ENCODE measurements around the gene LSM7. TPM values are rescaled to one million over a fixed set of nuclear protein-coding genes. Genes with fewer than 3 reads are reported as not detected.

The LSM7 gene
- total and polyA plus RNA-seq, 7 experiments from 2014 or later: 79.4 to 182 (median 103) TPM

- no peak overlapping the region for H3K27ac ChIP-seq (ENCODE audit: low read depth, low read length)
- intact Hi-C loops (cut with micrococcal nuclease): loop anchor here in 1 of 2 donors (5.0 kb wide), 1 partner anchor 58 kb away; no protein-coding TSS in a partner anchor
- H3K4me1 Mint-ChIP-seq: peaks cover 29 to 56% (median 40%) of the 10 kb centered on the region in 7 donors
- H3K9me3 ChIP-seq (ENCODE audit: control insufficient read depth in 2 of 3, low read length in 3 of 3): no peaks in the 10 kb centered on the region
- H3K4me1 ChIP-seq (ENCODE audit: control insufficient read depth in 2 of 2, insufficient read depth in 2 of 2, low read length in 2 of 2): peaks cover 0 to 36% of the 10 kb centered on the region in 2 donors
- no peak overlapping the region for H3K4me3 ChIP-seq (ENCODE audit: low read length)
- H3K27me3 ChIP-seq (ENCODE audit: control insufficient read depth in 2 of 2, insufficient read depth in 2 of 2, low read length in 2 of 2): no peaks in the 10 kb centered on the region
- no peaks in the 10 kb centered on the region for H3K27me3 Mint-ChIP-seq
- peak overlapping the region in 4 of 9 donors; percentile 21 to 89 (median 58) for H3K27ac Mint-ChIP-seq
- H3K4me3 Mint-ChIP-seq: peak overlapping the region in 2 of 10 donors; percentile 34 to 57
- no peak for DNase-seq
- peaks cover 0 to 15% (median 6%) of the 10 kb centered on the region in 5 donors for H3K36me3 Mint-ChIP-seq
- ChIA-PET POLR2A (interaction anchor here (0.7 to 1.0 kb wide), 2 partner anchors 31 to 141 kb away, joined by 3 to 4 read pairs; partner anchors contain the start of gene GADD45B), CTCF (no interaction called here)
- H3K36me3 ChIP-seq (ENCODE audit: control insufficient read depth in 2 of 3, insufficient read depth in 3 of 3, low read length in 3 of 3): peaks cover 0 to 26% (median 0%) of the 10 kb centered on the region in 3 experiments
- peaks cover 0 to 10% (median 0%) of the 10 kb centered on the region in 11 donors for H3K9me3 Mint-ChIP-seq
- ATAC-seq: no peak
Observed at GRCh38 chr19:2334426-2334825, 6.0 kb upstream of the LSM7 start.

- Histone ChIP-seq H3K9me3 (ENCODE audit: control insufficient read depth in 2 of 3, low read length in 3 of 3) (no peaks in the 10 kb centered on the region), H3K27me3 (ENCODE audit: control insufficient read depth in 2 of 2, insufficient read depth in 2 of 2, low read length in 2 of 2) (no peaks in the 10 kb centered on the region), H3K4me1 (ENCODE audit: control insufficient read depth in 2 of 2, insufficient read depth in 2 of 2, low read length in 2 of 2) (peaks cover 5 to 41% of the 10 kb centered on the region in 2 donors), H3K36me3 (ENCODE audit: control insufficient read depth in 2 of 3, insufficient read depth in 3 of 3, low read length in 3 of 3) (peaks cover 0 to 21% (median 0%) of the 10 kb centered on the region in 3 experiments), H3K27ac (ENCODE audit: low read depth, low read length) (peak overlapping the region; percentile 68), H3K4me3 (ENCODE audit: low read length) (no peak overlapping the region)
- DNase-seq (no peak), ATAC-seq (no peak)
- H3K4me1 Mint-ChIP-seq: peaks cover 33 to 61% (median 45%) of the 10 kb centered on the region in 7 donors
- H3K4me3 Mint-ChIP-seq: peak overlapping the region in 7 of 10 donors; percentile 35 to 80 (median 39)
- peak overlapping the region; percentile 58 to 93 (median 84) for H3K27ac Mint-ChIP-seq
- intact Hi-C loops (cut with micrococcal nuclease): loop anchor here in 1 of 2 donors (5.0 kb wide), 1 partner anchor 58 kb away; no protein-coding TSS in a partner anchor
- ChIA-PET CTCF (interaction anchor here (0.6 kb wide), 1 partner anchor 45 kb away, joined by 4 read pairs; no protein-coding TSS in a partner anchor), POLR2A (interaction anchor here (1.3 kb wide), 1 partner anchor 30 kb away, joined by 4 read pairs; no protein-coding TSS in a partner anchor)
- H3K9me3 Mint-ChIP-seq: peaks cover 0 to 10% (median 0%) of the 10 kb centered on the region in 11 donors
- H3K27me3 Mint-ChIP-seq: no peaks in the 10 kb centered on the region
- H3K36me3 Mint-ChIP-seq: peaks cover 0 to 15% (median 6%) of the 10 kb centered on the region in 5 donors
Observed at GRCh38 chr19:2333807-2334211, 5.4 kb upstream of the LSM7 start.

- H3K4me1 Mint-ChIP-seq: peaks cover 35 to 64% (median 47%) of the 10 kb centered on the region in 7 donors
- H3K27me3 Mint-ChIP-seq: no peaks in the 10 kb centered on the region
- no peak for DNase-seq
- H3K36me3 Mint-ChIP-seq: peaks cover 3 to 17% (median 7%) of the 10 kb centered on the region in 5 donors
- peak overlapping the region in 7 of 10 donors; percentile 35 to 80 (median 39) for H3K4me3 Mint-ChIP-seq
- no peak for ATAC-seq
- peaks cover 0 to 17% (median 0%) of the 10 kb centered on the region in 3 experiments for H3K36me3 ChIP-seq (ENCODE audit: control insufficient read depth in 2 of 3, insufficient read depth in 3 of 3, low read length in 3 of 3)
- ChIA-PET POLR2A (interaction anchor here (0.6 to 1.3 kb wide), 2 partner anchors 30 to 94 kb away, joined by 4 read pairs; no protein-coding TSS in a partner anchor), CTCF (interaction anchor here (0.6 kb wide), 1 partner anchor 45 kb away, joined by 4 read pairs; no protein-coding TSS in a partner anchor)
- H3K27ac Mint-ChIP-seq: peak overlapping the region; percentile 58 to 93 (median 84)
- H3K9me3 ChIP-seq (ENCODE audit: control insufficient read depth in 2 of 3, low read length in 3 of 3): no peaks in the 10 kb centered on the region
- H3K4me1 ChIP-seq (ENCODE audit: control insufficient read depth in 2 of 2, insufficient read depth in 2 of 2, low read length in 2 of 2): peaks cover 5 to 41% of the 10 kb centered on the region in 2 donors
- peaks cover 0 to 10% (median 0%) of the 10 kb centered on the region in 11 donors for H3K9me3 Mint-ChIP-seq
- intact Hi-C loops (cut with micrococcal nuclease): loop anchor here in 1 of 2 donors (5.0 kb wide), 1 partner anchor 59 kb away; no protein-coding TSS in a partner anchor
- H3K27me3 ChIP-seq (ENCODE audit: control insufficient read depth in 2 of 2, insufficient read depth in 2 of 2, low read length in 2 of 2): no peaks in the 10 kb centered on the region
- H3K27ac ChIP-seq (ENCODE audit: low read depth, low read length): peak overlapping the region; percentile 68
- no peak overlapping the region for H3K4me3 ChIP-seq (ENCODE audit: low read length)
Observed at GRCh38 chr19:2333027-2333806, 4.8 kb upstream of the LSM7 start.

- Histone ChIP-seq H3K27ac (ENCODE audit: low read depth, low read length) (peak overlapping the region; percentile 68), H3K9me3 (ENCODE audit: control insufficient read depth in 2 of 3, low read length in 3 of 3) (no peaks in the 10 kb centered on the region), H3K36me3 (ENCODE audit: control insufficient read depth in 2 of 3, insufficient read depth in 3 of 3, low read length in 3 of 3) (peaks cover 0 to 10% (median 0%) of the 10 kb centered on the region in 3 experiments), H3K4me3 (ENCODE audit: low read length) (no peak overlapping the region), H3K27me3 (ENCODE audit: control insufficient read depth in 2 of 2, insufficient read depth in 2 of 2, low read length in 2 of 2) (no peaks in the 10 kb centered on the region), H3K4me1 (ENCODE audit: control insufficient read depth in 2 of 2, insufficient read depth in 2 of 2, low read length in 2 of 2) (peaks cover 6 to 44% of the 10 kb centered on the region in 2 donors)
- Mint-ChIP-seq H3K9me3 (peaks cover 0 to 10% (median 0%) of the 10 kb centered on the region in 11 donors), H3K36me3 (peaks cover 4 to 20% (median 7%) of the 10 kb centered on the region in 5 donors), H3K4me3 (peak overlapping the region; percentile 60 to 84 (median 70)), H3K27me3 (peaks cover 0 to 2% (median 0%) of the 10 kb centered on the region in 5 donors), H3K27ac (peak overlapping the region; percentile 90 to 99 (median 96)), H3K4me1 (peaks cover 36 to 70% (median 51%) of the 10 kb centered on the region in 7 donors)
- POLR2A ChIA-PET: interaction anchor here (0.6 to 1.3 kb wide), 8 partner anchors 17 to 1725 kb away, joined by 3 to 6 read pairs (median 4); partner anchors contain the start of gene TIMM13
- DNase-seq (peak in 7 of 9 donors; percentile 71 to 85 (median 81)), ATAC-seq (peak; percentile 70)
- intact Hi-C loops (cut with micrococcal nuclease): loop anchor here in 1 of 2 donors (5.0 kb wide), 1 partner anchor 60 kb away; no protein-coding TSS in a partner anchor
- CTCF ChIA-PET: interaction anchor here (0.7 kb wide), 1 partner anchor 278 kb away, joined by 3 read pairs; no protein-coding TSS in a partner anchor
Observed at GRCh38 chr19:2332341-2333026, 4.1 kb upstream of the LSM7 start.

GRCh38 chr19:2331601-2332246 lies 3.3 kb upstream of the LSM7 start:
- ATAC-seq (no peak), DNase-seq (no peak)
- Histone ChIP-seq H3K27me3 (ENCODE audit: control insufficient read depth in 2 of 2, insufficient read depth in 2 of 2, low read length in 2 of 2) (no peaks in the 10 kb centered on the region), H3K4me1 (ENCODE audit: control insufficient read depth in 2 of 2, insufficient read depth in 2 of 2, low read length in 2 of 2) (peaks cover 10 to 51% of the 10 kb centered on the region in 2 donors), H3K36me3 (ENCODE audit: control insufficient read depth in 2 of 3, insufficient read depth in 3 of 3, low read length in 3 of 3) (peaks cover 0 to 5% (median 0%) of the 10 kb centered on the region in 3 experiments), H3K27ac (ENCODE audit: low read depth, low read length) (peak overlapping the region; percentile 68), H3K4me3 (ENCODE audit: low read length) (no peak overlapping the region), H3K9me3 (ENCODE audit: control insufficient read depth in 2 of 3, low read length in 3 of 3) (no peaks in the 10 kb centered on the region)
- ChIA-PET POLR2A (interaction anchor here (0.6 to 2.4 kb wide), 6 partner anchors 16 to 183 kb away, joined by 3 to 7 read pairs (median 4); partner anchors contain the start of gene TIMM13), CTCF (interaction anchor here (0.7 to 1.2 kb wide), 3 partner anchors 60 to 279 kb away, joined by 3 read pairs; no protein-coding TSS in a partner anchor)
- Mint-ChIP-seq H3K4me1 (peaks cover 36 to 78% (median 59%) of the 10 kb centered on the region in 7 donors), H3K27me3 (peaks cover 0 to 2% (median 0%) of the 10 kb centered on the region in 5 donors), H3K9me3 (peaks cover 0 to 10% (median 0%) of the 10 kb centered on the region in 11 donors), H3K36me3 (peaks cover 4 to 20% (median 8%) of the 10 kb centered on the region in 5 donors), H3K4me3 (peak overlapping the region in 9 of 10 donors; percentile 47 to 98 (median 68)), H3K27ac (peak overlapping the region; percentile 90 to 99 (median 96))
- intact Hi-C loops (cut with micrococcal nuclease): loop anchor here in 1 of 2 donors (5.0 kb wide), 1 partner anchor 61 kb away; no protein-coding TSS in a partner anchor
